Skeletal muscle satellite cell (primary cell): Measurements from ENCODE around the gene CPE. TPM values are rescaled to one million over a fixed set of nuclear protein-coding genes. Genes with fewer than 3 reads are reported as not detected.

Source experiments
- H3K27me3 ChIP-seq: 2 replicates; pipeline ENCODE4 v1.7.0; 2013; ENCODE audit warnings: low read length; ENCODE audit not compliant: control insufficient read depth, insufficient read depth
- H3K36me3 ChIP-seq: 2 replicates; pipeline ENCODE4 v1.7.0; 2013; ENCODE audit warnings: mild to moderate bottlenecking, control low read depth, low read length; ENCODE audit not compliant: insufficient read depth
- H3K4me1 ChIP-seq: 2 replicates; pipeline ENCODE4 v1.7.0; 2013; ENCODE audit warnings: low read length; ENCODE audit not compliant: control insufficient read depth, insufficient read depth
- H3K4me2 ChIP-seq: 2 replicates; pipeline ENCODE4 v1.7.0; 2013; ENCODE audit warnings: mild to moderate bottlenecking, low read length
- H3K4me3 ChIP-seq: 2 replicates; pipeline ENCODE4 v1.7.0; 2013; ENCODE audit warnings: low read length
- H3K9ac ChIP-seq: 2 replicates; pipeline ENCODE4 v1.7.0; 2013; ENCODE audit warnings: mild to moderate bottlenecking, low read depth, low read length, moderate library complexity
- H3K9me3 ChIP-seq: replicated peaks from 2 replicates; pipeline ENCODE4 v1.7.0; 2013; ENCODE audit warnings: mild to moderate bottlenecking, control low read depth, low read length
- small RNA-seq: library from RNA; depleted of rRNA; stranded (forward); fragments of <200 nt; gene quantifications from one replicate; pipeline ENCODE3, GENCODE V24; 2012

CPE gene

GRCh38 chr4:165541851-165542459, 163.1 kb downstream of the CPE start:
- no peak overlapping the region for H3K4me2 ChIP-seq
- no peaks in the 10 kb centered on the region for H3K36me3 ChIP-seq
- no peak overlapping the region for H3K4me3 ChIP-seq
- no peaks in the 10 kb centered on the region for H3K4me1 ChIP-seq
- no peaks in the 10 kb centered on the region for H3K27me3 ChIP-seq
- H3K9ac ChIP-seq: no peak overlapping the region
- no peaks in the 10 kb centered on the region for H3K9me3 ChIP-seq

- Histone ChIP-seq H3K27me3 (no peaks in the 10 kb centered on the region), H3K4me1 (no peaks in the 10 kb centered on the region), H3K9ac (no peak overlapping the region), H3K36me3 (no peaks in the 10 kb centered on the region), H3K9me3 (no peaks in the 10 kb centered on the region), H3K4me2 (no peak overlapping the region), H3K4me3 (no peak overlapping the region)
Measured at GRCh38 chr4:165542476-165542875, 163.7 kb downstream of the CPE start.

Small RNA genes within 50 kb of the gene (small RNA-seq; reads per million reads assigned to genes)
- gene MIR578 (not detected), gene SCGB1D5P (not detected)
